H1 (cell line): Measurements from ENCODE around the gene PRPF6. TPM values are rescaled to one million over a fixed set of nuclear protein-coding genes. Genes with fewer than 3 reads are reported as not detected.

Source experiments
- CTCF ChIA-PET: fragments of 300-600 bp; sonication (Branson Sonifier 250); formaldehyde crosslinking; loops from one replicate; lab custom pipeline; 2021; ENCODE audit not compliant: partially characterized antibody; lab: Charles Lee
- POLR2A ChIA-PET: fragments of 300-600 bp; sonication (Branson Sonifier 250); formaldehyde crosslinking; loops from one replicate; lab custom pipeline; 2021; ENCODE audit warnings: inconsistent platforms; ENCODE audit not compliant: partially characterized antibody; lab: Charles Lee
- DNase-seq, 2 experiments: peaks; one replicate each; pipeline versions ENCODE4 v3.0.0 to v3.0.0-alpha.2; 2010 to 2022; ENCODE audit warnings: low spot score in 2 of 2, low read depth in 1 of 2, mixed read lengths in 1 of 2
- FAIRE-seq: peaks from 2 replicates; lab custom pipeline; 2011; peaks lifted over from hg19 to GRCh38; lab: Jason Lieb, UNC
- H2AFZ ChIP-seq: 2 replicates; pipeline ENCODE4 v1.8.1; 2012; ENCODE audit warnings: low read length, inconsistent platforms
- H2AK5ac ChIP-seq: 2 replicates; pipeline ENCODE4 v1.6.1; 2013; ENCODE audit warnings: low read depth, low read length
- H2BK120ac ChIP-seq: replicated peaks from 2 replicates; pipeline ENCODE3; 2013; ENCODE audit warnings: low read depth, low read length, inconsistent platforms
- H2BK12ac ChIP-seq: 2 replicates; pipeline ENCODE4 v1.6.1; 2013; ENCODE audit warnings: low read depth, low read length
- H2BK15ac ChIP-seq: 2 replicates; pipeline ENCODE4 v1.6.1; 2013; ENCODE audit warnings: low read length
- H2BK20ac ChIP-seq: 2 replicates; pipeline ENCODE4 v1.6.1; 2013; ENCODE audit warnings: low read length
- H2BK5ac ChIP-seq: 2 replicates; pipeline ENCODE4 v1.6.1; 2013; ENCODE audit warnings: low read depth, low read length
- H3K14ac ChIP-seq: 2 replicates; pipeline ENCODE4 v1.6.1; 2013; ENCODE audit warnings: inconsistent platforms; ENCODE audit not compliant: insufficient read length
- H3K18ac ChIP-seq: 2 replicates; pipeline ENCODE4 v1.6.1; 2013; ENCODE audit warnings: low read length; ENCODE audit errors: extremely low read depth
- H3K23ac ChIP-seq: 2 replicates; pipeline ENCODE4 v1.6.1; 2013; ENCODE audit warnings: inconsistent platforms; ENCODE audit not compliant: insufficient read length
- H3K23me2 ChIP-seq: 2 replicates; pipeline ENCODE4 v1.6.1; 2013; ENCODE audit warnings: low read depth, low read length
- H3K27ac ChIP-seq: 2 replicates; pipeline ENCODE4 v1.6.1; 2011; ENCODE audit warnings: low read depth, low read length, inconsistent platforms
- H3K27me3 ChIP-seq, 4 experiments: replicated peaks in 1 of 4; 1 replicate in 1 of 4; 2 replicates in 3 of 4; pipeline versions ENCODE4 v1.6.1 to v1.8.1; 2011 to 2013; ENCODE audit warnings: low read length in 3 of 4, mild to moderate bottlenecking in 3 of 4, inconsistent platforms in 2 of 4, mixed read lengths in 2 of 4, moderate library complexity in 1 of 4; ENCODE audit not compliant: control insufficient read depth in 3 of 4, insufficient read depth in 3 of 4; ENCODE audit errors: extremely low read depth in 1 of 4
- H3K36me3 ChIP-seq, 4 experiments: 2 replicates each; pipeline versions ENCODE4 v1.6.1 to v1.8.1; 2011 to 2013; ENCODE audit warnings: mild to moderate bottlenecking in 4 of 4, low read length in 3 of 4, moderate library complexity in 2 of 4, control low read depth in 1 of 4, inconsistent platforms in 1 of 4; ENCODE audit not compliant: insufficient read depth in 4 of 4, control insufficient read depth in 2 of 4
- H3K4ac ChIP-seq: replicated peaks from 2 replicates; pipeline ENCODE3; 2013; ENCODE audit warnings: low read length, low read depth, mixed read lengths, inconsistent platforms; ENCODE audit not compliant: insufficient read length
- H3K4me1 ChIP-seq, 4 experiments: replicated peaks in 1 of 4; 1 replicate in 1 of 4; 2 replicates in 3 of 4; pipeline versions ENCODE4 v1.6.1 to v1.8.1; 2011 to 2013; ENCODE audit warnings: low read length in 3 of 4, inconsistent platforms in 2 of 4, mixed read lengths in 1 of 4; ENCODE audit not compliant: insufficient read depth in 4 of 4, control insufficient read depth in 3 of 4
- H3K4me2 ChIP-seq, 2 experiments: 2 replicates each; pipeline versions ENCODE4 v1.6.1 to v1.8.1; 2011 to 2013; ENCODE audit warnings: low read depth in 2 of 2, low read length in 2 of 2, control low read depth in 1 of 2, inconsistent platforms in 1 of 2, mild to moderate bottlenecking in 1 of 2; ENCODE audit not compliant: insufficient read depth in 1 of 2
- H3K4me3 ChIP-seq, 4 experiments: fragments of 200-600, 300-600 bp in 1 of 4; sonication (generic), shearing (Covaris generic), sonication (Bioruptor Twin) in 1 of 4; 2 replicates each; pipeline versions ENCODE4 v1.5.1 to v1.8.1; 2011 to 2016; ENCODE audit warnings: low read length in 4 of 4, low read depth in 3 of 4, control low read depth in 2 of 4, inconsistent platforms in 2 of 4, mild to moderate bottlenecking in 2 of 4, mixed read lengths in 1 of 4, moderate library complexity in 1 of 4; ENCODE audit not compliant: insufficient read depth in 2 of 4; ENCODE audit errors: extremely low read depth in 1 of 4
- H3K56ac ChIP-seq: replicated peaks from 2 replicates; pipeline ENCODE3; 2013; ENCODE audit warnings: low read depth, mild to moderate bottlenecking, mixed read lengths, low read length, inconsistent platforms; ENCODE audit not compliant: insufficient read length
- H3K79me1 ChIP-seq: 2 replicates; pipeline ENCODE4 v1.6.1; 2013; ENCODE audit warnings: low read depth, low read length, control low read depth
- H3K79me2 ChIP-seq, 2 experiments: 2 replicates each; pipeline versions ENCODE4 v1.6.1 to v1.8.1; 2012 to 2013; ENCODE audit warnings: low read length in 2 of 2, mild to moderate bottlenecking in 2 of 2, inconsistent platforms in 1 of 2; ENCODE audit not compliant: insufficient read depth in 2 of 2, control insufficient read depth in 1 of 2
- H3K9ac ChIP-seq, 4 experiments: replicated peaks in 1 of 4; 1 replicate in 1 of 4; 2 replicates in 3 of 4; pipeline versions ENCODE4 v1.6.1 to v1.8.1; 2011 to 2013; ENCODE audit warnings: low read depth in 3 of 4, low read length in 3 of 4, control low read depth in 2 of 4, mild to moderate bottlenecking in 2 of 4, moderate library complexity in 2 of 4, inconsistent platforms in 1 of 4; ENCODE audit errors: extremely low read depth in 1 of 4
- H3K9me3 ChIP-seq, 2 experiments: 2 replicates each; pipeline versions ENCODE4 v1.6.1 to v1.8.1; 2012 to 2013; ENCODE audit warnings: mild to moderate bottlenecking in 2 of 2, moderate library complexity in 2 of 2, control low read depth in 1 of 2, inconsistent platforms in 1 of 2, low read depth in 1 of 2, low read length in 1 of 2, mixed read lengths in 1 of 2; ENCODE audit not compliant: insufficient read depth in 2 of 2
- H4K20me1 ChIP-seq, 2 experiments: replicated peaks in 1 of 2; 2 replicates each; pipeline versions ENCODE3 to v1.8.1; 2011 to 2013; ENCODE audit warnings: inconsistent platforms in 2 of 2, low read length in 2 of 2, mild to moderate bottlenecking in 1 of 2; ENCODE audit not compliant: insufficient read depth in 2 of 2, control insufficient read depth in 1 of 2
- H4K5ac ChIP-seq: 2 replicates; pipeline ENCODE4 v1.6.1; 2013; ENCODE audit warnings: low read length, low read depth, mixed read lengths, inconsistent platforms; ENCODE audit not compliant: insufficient read length
- H4K8ac ChIP-seq: 2 replicates; pipeline ENCODE4 v1.8.0; 2013; ENCODE audit warnings: mild to moderate bottlenecking, moderate library complexity, low read length, inconsistent platforms; ENCODE audit not compliant: insufficient read depth; ENCODE audit errors: extremely low read depth
- H4K91ac ChIP-seq: replicated peaks from 2 replicates; pipeline ENCODE3; 2013; ENCODE audit warnings: low read length, mixed read lengths, inconsistent platforms; ENCODE audit not compliant: insufficient read length
- CREB1 ChIP-seq: IDR thresholded peaks from 2 replicates; pipeline ENCODE4 v1.6.1; 2012; ENCODE audit warnings: inconsistent platforms
- EGR1 ChIP-seq: IDR thresholded peaks from 2 replicates; pipeline ENCODE4 v1.6.1; 2011; ENCODE audit warnings: low read depth, low read length, borderline replicate concordance
- EP300 ChIP-seq, 2 experiments: IDR thresholded peaks; 1 replicate in 1 of 2; 2 replicates in 1 of 2; pipeline ENCODE4 v1.6.1; 2011 to 2012; ENCODE audit warnings: low read depth in 2 of 2, low read length in 2 of 2, mild to moderate bottlenecking in 2 of 2, borderline replicate concordance in 1 of 2, inconsistent platforms in 1 of 2, moderate library complexity in 1 of 2
- FOSL1 ChIP-seq: IDR thresholded peaks from 2 replicates; pipeline ENCODE4 v1.6.1; 2011; ENCODE audit warnings: mild to moderate bottlenecking, low read depth, low read length, moderate library complexity; ENCODE audit not compliant: insufficient read depth
- WGBS, 2 experiments: shearing (Covaris generic) in 1 of 2; methylation state at CpG; one replicate each; pipeline versions ENCODE4 v1.1.6 to v1.1.7; 2013 to 2015; ENCODE audit warnings: low lambda C conversion rate in 2 of 2, mixed read lengths in 2 of 2, inconsistent platforms in 1 of 2, low coverage in 1 of 2, missing lambda C conversion rate in 1 of 2; ENCODE audit not compliant: insufficient replicate concordance in 2 of 2, insufficient coverage in 1 of 2, insufficient read length in 1 of 2; ENCODE audit errors: extremely low coverage in 1 of 2, missing lambda C conversion rate in 1 of 2; 5-methylcytosine and 5-hydroxymethylcytosine counted together
- polyA plus RNA-seq, 7 experiments: library from polyadenylated mRNA; depleted of rRNA in 3 of 7; stranded (reverse) in 5 of 7; unstranded in 2 of 7; fragments of >200 nt in 5 of 7; fragments of 200-250 nt in 2 of 7; gene quantifications; 1 replicate in 5 of 7; 2 replicates in 1 of 7; 4 replicates in 1 of 7; pipeline versions ENCODE4 v1.2.1 to v1.2.3, GENCODE V29; 2011 to 2013; ENCODE audit warnings: missing spikeins in 2 of 7, mixed read lengths in 2 of 7
- total RNA-seq: library from RNA; stranded (reverse); fragmentation: NEBNext Ultra II Directional; extraction: Animal tissue kit (Norgen Biotek cat#: 25700); gene quantifications from 2 replicates; pipeline ENCODE4 v1.2.1, GENCODE V29; 2021

PRPF6 gene
- total and polyA plus RNA-seq, 2 of the 8 experiments (the other 6 are each of a cell fraction or from before 2014, with no cell fraction given) = 27.9 to 76.9 TPM

DNA sequence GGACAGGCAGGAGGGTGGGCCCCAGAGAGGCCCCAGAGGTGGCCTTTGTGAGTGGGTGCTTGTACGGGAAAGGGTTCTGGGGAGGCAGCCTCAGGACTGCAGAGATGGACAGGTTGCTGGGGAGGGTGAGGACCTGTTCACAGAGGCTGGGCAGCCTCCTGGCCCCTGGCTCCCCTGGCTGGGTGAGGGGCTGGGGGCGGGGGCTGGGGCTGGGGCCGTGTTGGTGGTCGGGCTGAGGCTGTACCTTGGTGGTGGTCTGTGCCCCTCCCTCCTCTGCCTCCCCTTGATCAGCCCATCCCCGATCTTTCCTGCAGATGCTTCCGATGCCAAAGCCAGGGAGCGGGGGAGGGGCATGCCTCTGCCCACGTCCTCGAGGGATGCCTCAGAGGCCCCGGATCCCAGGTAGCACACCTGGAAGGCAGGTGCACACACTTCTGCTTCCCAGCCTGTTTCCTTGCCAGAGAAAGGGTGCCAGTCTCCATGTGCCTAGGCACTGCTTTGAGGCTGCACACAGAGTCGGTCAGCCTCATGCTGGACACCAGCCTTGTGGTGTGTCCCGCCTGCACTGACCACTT lies 86.9 kb downstream of the PRPF6 start:
- peak overlapping the region; percentile 44; the same call in 1 of the 2 replicates for H2BK12ac ChIP-seq
- H3K23ac ChIP-seq = no peak overlapping the region
- ChIA-PET CTCF (interaction anchor here (0.8 to 3.1 kb wide), 10 partner anchors 10 to 49 kb away, joined by 3 to 33 read pairs (median 8); partner anchors contain the start of genes C20orf204, LKAAEAR1, OPRL1 and RGS19), POLR2A (interaction anchor here (1.0 to 4.5 kb wide), 4 partner anchors 10 to 53 kb away, joined by 4 to 27 read pairs (median 4); partner anchors contain the start of genes OPRL1 and RGS19)
- H3K27me3 ChIP-seq = no peaks in the 10 kb centered on the region
- no peak overlapping the region for H3K56ac ChIP-seq
- H3K79me2 ChIP-seq = no peaks in the 10 kb centered on the region
- 0 out of 2 replicates have a peak, but pooled peaks cover 3% of the 10 kb centered on the region for H3K79me1 ChIP-seq
- no peak overlapping the region for H2AFZ ChIP-seq
- FAIRE-seq (no peak), DNase-seq (no peak)
- H3K27ac ChIP-seq = no peak overlapping the region
- H2BK5ac ChIP-seq = peak overlapping the region; percentile 52; the same call in 1 of the 2 replicates
- no peak overlapping the region for H2BK15ac ChIP-seq
- 0 out of 8 replicates have a peak, but pooled peaks cover 0 to 3% (median 0%) of the 10 kb centered on the region in 4 experiments for H3K36me3 ChIP-seq
- H3K4me2 ChIP-seq = no peak overlapping the region
- TF ChIP-seq EP300 (IDR thresholded peaks at IDR 0.05; ENCODE audit: borderline replicate concordance in 1 of 2, low read depth in 2 of 2, low read length in 2 of 2) (no peak), EGR1 (no peak), FOSL1 (no peak), CREB1 (no peak)
- no peak overlapping the region for H2BK20ac ChIP-seq
- H3K18ac ChIP-seq = no peak overlapping the region
- H2AK5ac ChIP-seq = 0 out of 2 replicates have a peak overlapping the region, but pooled peaks have one; percentile 65
- no peak overlapping the region for H4K5ac ChIP-seq
- no peaks in the 10 kb centered on the region for H3K9me3 ChIP-seq
- peaks cover 3 to 20% (median 7%) of the 10 kb centered on the region in 4 experiments for H3K4me1 ChIP-seq
- no peak overlapping the region for H4K8ac ChIP-seq
- no peak overlapping the region for H3K4ac ChIP-seq
- 87% methylated on average over 7 of the region's 12 CpGs; no CpG with 5 or more reads in 1 of the 2 experiments for WGBS, 2 experiments
- H4K91ac ChIP-seq = no peak overlapping the region
- no peak overlapping the region for H3K4me3 ChIP-seq
- peaks cover 2% of the 10 kb centered on the region; the same call in 1 of the 2 replicates for H3K23me2 ChIP-seq
- H4K20me1 ChIP-seq = peaks cover 2 to 10% of the 10 kb centered on the region in 2 experiments
- no peak overlapping the region for H2BK120ac ChIP-seq
- no peak overlapping the region for H3K9ac ChIP-seq
- no peak overlapping the region for H3K14ac ChIP-seq
